ENCODE measurements around the gene SARDH. TPM values are rescaled to one million over a fixed set of nuclear protein-coding genes. Genes with fewer than 3 reads are reported as not detected.
A peak's percentile ranks its signal among the peaks of the same experiment; 100 is the strongest.

The SARDH gene
- total RNA-seq, 1 experiment from 2014 or later: 5.3 TPM

- no peaks in the 10 kb centered on the region for H3K79me2 ChIP-seq (ENCODE audit: insufficient read depth, low read length)
- no peak overlapping the region for H3K56ac ChIP-seq (ENCODE audit: insufficient read length, low read depth, low read length)
- Mint-ChIP-seq H3K4me1 (peaks cover 5 to 10% of the 10 kb centered on the region in 2 experiments; a peak in 2 of 4 replicates), H3K9me3 (no peaks in the 10 kb centered on the region), H3K36me3 (ENCODE audit: insufficient read depth in 1 of 3, low read depth in 3 of 3) (no peaks in the 10 kb centered on the region), H3K27ac (peak overlapping the region in 1 of 3 experiments; percentile 24; a peak in 1 of 7 replicates), H3K27me3 (ENCODE audit: low read depth) (no peaks in the 10 kb centered on the region), H3K4me3 (no peak overlapping the region)
- no peak for DNase-seq
- no peaks in the 10 kb centered on the region for H3K4me1 ChIP-seq (ENCODE audit: insufficient read depth, low read length)
- no CpG with 5 or more reads among the region's 24 CpGs for WGBS (ENCODE audit: extremely low coverage, insufficient read length, low lambda C conversion rate)
- H4K20me1 ChIP-seq (ENCODE audit: control insufficient read depth, insufficient read depth, insufficient read length): peaks cover 2% of the 10 kb centered on the region
- H2AK5ac ChIP-seq (ENCODE audit: insufficient read length, low read length): no peak overlapping the region
- no peaks in the 10 kb centered on the region for H3K27me3 ChIP-seq (ENCODE audit: insufficient read depth, low read length)
- TF ChIP-seq CTCF (conservative IDR thresholded peaks at IDR 0.05): no peak
- H4K8ac ChIP-seq (replicated peaks; ENCODE audit: insufficient read length, low read depth, low read length): no peak overlapping the region
- no peak overlapping the region for H2AFZ ChIP-seq (ENCODE audit: low read length)
- H3K9me3 ChIP-seq (ENCODE audit: control insufficient read depth, low read depth, low read length): no peaks in the 10 kb centered on the region
- H2BK20ac ChIP-seq (ENCODE audit: low read depth, low read length, poor library complexity, severe bottlenecking): no peak overlapping the region
- no peak overlapping the region for H2BK5ac ChIP-seq (ENCODE audit: insufficient read length, low read length)
- peak overlapping the region; percentile 18; the same call in 1 of the 2 replicates for H3K14ac ChIP-seq (ENCODE audit: insufficient read depth, low read length)
- H3K79me1 ChIP-seq (ENCODE audit: insufficient read depth, low read depth, low read length, poor library complexity, severe bottlenecking): no peaks in the 10 kb centered on the region
- H3K4ac ChIP-seq (ENCODE audit: low read depth, low read length): no peak overlapping the region
- H2BK12ac ChIP-seq (ENCODE audit: insufficient read length, low read depth, low read length): no peak overlapping the region
- no peak overlapping the region for H3K23ac ChIP-seq (ENCODE audit: insufficient read length, low read depth, low read length)
- no peak overlapping the region for H4K91ac ChIP-seq (ENCODE audit: insufficient read length, low read depth, low read length)
- H4K5ac ChIP-seq (ENCODE audit: insufficient read length, low read depth, low read length): no peak overlapping the region
- no peak overlapping the region for H2BK120ac ChIP-seq (ENCODE audit: low read depth, low read length, poor library complexity, severe bottlenecking)
- H3T11ph ChIP-seq (ENCODE audit: low read length): no peak overlapping the region
- H3K4me2 ChIP-seq (ENCODE audit: insufficient read depth, insufficient read length, low read length): no peak overlapping the region
- no peak overlapping the region for H3K27ac ChIP-seq (ENCODE audit: insufficient read length, low read depth, low read length)
- no peak overlapping the region for H3K18ac ChIP-seq (ENCODE audit: insufficient read length, low read depth, low read length)
- no peak overlapping the region for H3K9ac ChIP-seq (ENCODE audit: extremely low read depth, insufficient read length, low read length)
- no peak overlapping the region for H2BK15ac ChIP-seq (ENCODE audit: low read depth, low read length)
- H3K23me2 ChIP-seq (ENCODE audit: insufficient read length, low read depth, low read length, poor library complexity, severe bottlenecking): peaks cover 2% of the 10 kb centered on the region
Measured at GRCh38 chr9:133686642-133687575, 51.2 kb downstream of the SARDH start.

All from H9 (cell line).